Parathyroid adenoma (tissue), 2 donors: ENCODE results near the gene CCL13.

Experiments
- H2AFZ ChIP-seq: fragments of 300-600 bp; sonication (generic); one replicate; pipeline ENCODE4 v1.7.0; 2017; ENCODE audit warnings: antibody characterized with exemption, mild to moderate bottlenecking
- H3K27ac ChIP-seq: fragments of 300-600 bp; sonication (generic); one replicate; pipeline ENCODE4 v1.7.0; 2017
- H3K27me3 ChIP-seq: fragments of 300-600 bp; sonication (generic); one replicate; pipeline ENCODE4 v1.7.0; 2017; ENCODE audit warnings: low read length; ENCODE audit not compliant: control insufficient read depth, insufficient read depth
- H3K36me3 ChIP-seq: fragments of 300-600 bp; sonication (generic); one replicate; pipeline ENCODE4 v1.7.0; 2017; ENCODE audit warnings: low read length; ENCODE audit not compliant: control insufficient read depth, insufficient read depth
- H3K4me1 ChIP-seq: fragments of 300-600 bp; sonication (generic); one replicate; pipeline ENCODE4 v1.7.0; 2017; ENCODE audit warnings: control low read depth
- H3K4me2 ChIP-seq: fragments of 300-600 bp; sonication (generic); one replicate; pipeline ENCODE4 v1.7.0; 2017; ENCODE audit warnings: low read length
- H3K4me3 ChIP-seq: fragments of 300-600 bp; sonication (generic); one replicate; pipeline ENCODE4 v1.7.0; 2017; ENCODE audit warnings: low read depth, low read length
- H3K79me2 ChIP-seq: fragments of 300-600 bp; sonication (generic); one replicate; pipeline ENCODE4 v1.7.0; 2017; ENCODE audit warnings: control low read depth
- H3K9ac ChIP-seq: fragments of 300-600 bp; sonication (generic); one replicate; pipeline ENCODE4 v1.7.0; 2017; ENCODE audit warnings: mild to moderate bottlenecking
- H3K9me3 ChIP-seq: fragments of 300-600 bp; sonication (generic); one replicate; pipeline ENCODE4 v1.7.0; 2017; ENCODE audit warnings: low read length; ENCODE audit not compliant: control insufficient read depth
- CTCF ChIP-seq: fragments of 300-600 bp; sonication (generic); IDR thresholded peaks from one replicate; pipeline ENCODE4 v1.7.0; 2017; ENCODE audit warnings: antibody characterized with exemption, mild to moderate bottlenecking
- donor health status: primary hyperparathyroidism.

Gene CCL13

GRCh38 chr17:34401165-34401564 lies 44.9 kb downstream of the CCL13 start:
- H3K9ac ChIP-seq = no peak overlapping the region
- H3K27ac ChIP-seq = no peak overlapping the region
- H3K27me3 ChIP-seq = no peaks in the 10 kb centered on the region
- no peaks in the 10 kb centered on the region for H3K9me3 ChIP-seq
- H3K36me3 ChIP-seq = no peaks in the 10 kb centered on the region
- H3K4me1 ChIP-seq = no peaks in the 10 kb centered on the region
- no peak overlapping the region for H3K4me2 ChIP-seq
- TF ChIP-seq CTCF = no peak
- H3K79me2 ChIP-seq = no peaks in the 10 kb centered on the region
- H2AFZ ChIP-seq = no peak overlapping the region
- H3K4me3 ChIP-seq = no peak overlapping the region

GRCh38 chr17:34403006-34403405 lies 46.7 kb downstream of the CCL13 start:
- Histone ChIP-seq H3K79me2 (no peaks in the 10 kb centered on the region), H3K36me3 (no peaks in the 10 kb centered on the region), H3K9ac (no peak overlapping the region), H3K27me3 (no peaks in the 10 kb centered on the region), H2AFZ (no peak overlapping the region), H3K27ac (no peak overlapping the region), H3K4me2 (no peak overlapping the region), H3K9me3 (no peaks in the 10 kb centered on the region), H3K4me1 (no peaks in the 10 kb centered on the region), H3K4me3 (no peak overlapping the region)
- no peak for TF ChIP-seq CTCF

- H3K79me2 ChIP-seq = no peaks in the 10 kb centered on the region
- H3K9ac ChIP-seq = no peak overlapping the region
- H3K4me3 ChIP-seq = no peak overlapping the region
- TF ChIP-seq CTCF = no peak
- H3K27me3 ChIP-seq = no peaks in the 10 kb centered on the region
- no peaks in the 10 kb centered on the region for H3K4me1 ChIP-seq
- H3K27ac ChIP-seq = no peak overlapping the region
- no peak overlapping the region for H3K4me2 ChIP-seq
- H3K36me3 ChIP-seq = no peaks in the 10 kb centered on the region
- H3K9me3 ChIP-seq = no peaks in the 10 kb centered on the region
- H2AFZ ChIP-seq = no peak overlapping the region
These were observed 49.9 kb downstream of the CCL13 start for GRCh38 chr17:34406226-34406625.
